ACC112 (cell line): ENCODE results near the gene GPR84.

ENCODE experiments used
- H2AFZ ChIP-seq: fragments of 200-600 bp; sonication (generic); one replicate; pipeline ENCODE4 v1.6.0; 2017; ENCODE audit warnings: antibody characterized with exemption, low read length; ENCODE audit not compliant: unreplicated experiment
- H3K27ac ChIP-seq: fragments of 200-600 bp; sonication (generic); 2 replicates; pipeline ENCODE4 v1.5.1; 2014; ENCODE audit warnings: low read depth, mild to moderate bottlenecking, antibody characterized with exemption, low read length, moderate library complexity
- H3K27me3 ChIP-seq: fragments of 200-600 bp; sonication (generic); 2 replicates; pipeline ENCODE4 v1.6.1; 2014; ENCODE audit warnings: mild to moderate bottlenecking, antibody characterized with exemption, low read length, moderate library complexity, mixed read lengths; ENCODE audit not compliant: insufficient read depth
- H3K36me3 ChIP-seq: fragments of 200-600 bp; sonication (generic); 2 replicates; pipeline ENCODE4 v1.6.1; 2016; ENCODE audit warnings: mild to moderate bottlenecking, antibody characterized with exemption, low read length, moderate library complexity, mixed read lengths; ENCODE audit not compliant: insufficient read depth
- H3K4me1 ChIP-seq: fragments of 200-600 bp; sonication (generic); one replicate; pipeline ENCODE4 v1.6.1; 2016; ENCODE audit warnings: low read length, mixed read lengths; ENCODE audit not compliant: insufficient read depth, unreplicated experiment, control insufficient read depth
- H3K4me3 ChIP-seq: fragments of 200-600 bp; sonication (generic); 2 replicates; pipeline ENCODE4 v1.5.1; 2014; ENCODE audit warnings: mild to moderate bottlenecking, low read depth, low read length
- H3K79me2 ChIP-seq: fragments of 200-600 bp; sonication (generic); one replicate; pipeline ENCODE4 v1.6.0; 2016; ENCODE audit warnings: low read length; ENCODE audit not compliant: control insufficient read depth, unreplicated experiment, insufficient read depth

GPR84 gene

GRCh38 chr12:54352891-54353874 is 11.1 kb downstream of the GPR84 start:
- H2AFZ ChIP-seq, result no peak overlapping the region
- no peak overlapping the region for H3K4me3 ChIP-seq
- H3K36me3 ChIP-seq, result peaks cover 11% of the 10 kb centered on the region; the same call in 1 of the 2 replicates
- H3K27ac ChIP-seq, result no peak overlapping the region; the same call in 1 of the 2 replicates
- H3K27me3 ChIP-seq, result no peaks in the 10 kb centered on the region
- peaks cover 12% of the 10 kb centered on the region for H3K4me1 ChIP-seq
- no peaks in the 10 kb centered on the region for H3K79me2 ChIP-seq

GRCh38 chr12:54352022-54352531 is 12.2 kb downstream of the GPR84 start:
- Histone ChIP-seq H3K27me3 (no peaks in the 10 kb centered on the region), H3K4me3 (no peak overlapping the region), H3K36me3 (peaks cover 19% of the 10 kb centered on the region; the same call in 1 of the 2 replicates), H3K79me2 (no peaks in the 10 kb centered on the region), H2AFZ (no peak overlapping the region), H3K4me1 (peaks cover 6% of the 10 kb centered on the region), H3K27ac (no peak overlapping the region)

- peaks cover 22% of the 10 kb centered on the region; the same call in 1 of the 2 replicates for H3K36me3 ChIP-seq
- H3K79me2 ChIP-seq, result no peaks in the 10 kb centered on the region
- no peak overlapping the region for H3K4me3 ChIP-seq
- H3K27ac ChIP-seq, result no peak overlapping the region
- no peak overlapping the region for H2AFZ ChIP-seq
- no peaks in the 10 kb centered on the region for H3K27me3 ChIP-seq
- H3K4me1 ChIP-seq, result peaks cover 6% of the 10 kb centered on the region
Observed at GRCh38 chr12:54351341-54351740, 12.9 kb downstream of the GPR84 start.

- Histone ChIP-seq H3K4me1 (peaks cover 6% of the 10 kb centered on the region), H3K4me3 (no peak overlapping the region), H3K27me3 (no peaks in the 10 kb centered on the region), H3K27ac (no peak overlapping the region), H3K36me3 (peaks cover 22% of the 10 kb centered on the region; the same call in 1 of the 2 replicates), H2AFZ (no peak overlapping the region), H3K79me2 (no peaks in the 10 kb centered on the region)
Observed at GRCh38 chr12:54350743-54351142, 13.5 kb downstream of the GPR84 start.

- Histone ChIP-seq H3K79me2 (no peaks in the 10 kb centered on the region), H2AFZ (no peak overlapping the region), H3K27me3 (no peaks in the 10 kb centered on the region), H3K27ac (no peak overlapping the region), H3K4me3 (no peak overlapping the region), H3K4me1 (peaks cover 6% of the 10 kb centered on the region), H3K36me3 (peaks cover 28% of the 10 kb centered on the region; the same call in 1 of the 2 replicates)
Observed at GRCh38 chr12:54349679-54350078, 14.6 kb downstream of the GPR84 start.

GRCh38 chr12:54349036-54349435 is 15.2 kb downstream of the GPR84 start:
- Histone ChIP-seq H3K27me3 (no peaks in the 10 kb centered on the region), H2AFZ (no peak overlapping the region), H3K79me2 (no peaks in the 10 kb centered on the region), H3K36me3 (peaks cover 28% of the 10 kb centered on the region; the same call in 1 of the 2 replicates), H3K27ac (no peak overlapping the region), H3K4me1 (peaks cover 6% of the 10 kb centered on the region), H3K4me3 (no peak overlapping the region)

GRCh38 chr12:54341378-54342300 is 22.6 kb downstream of the GPR84 start:
- peaks cover 26% of the 10 kb centered on the region for H3K36me3 ChIP-seq
- peaks cover 35% of the 10 kb centered on the region for H3K79me2 ChIP-seq
- no peak overlapping the region for H2AFZ ChIP-seq

GRCh38 chr12:54340846-54341245 is 23.4 kb downstream of the GPR84 start:
- peaks cover 26% of the 10 kb centered on the region for H3K36me3 ChIP-seq
- H3K4me3 ChIP-seq, result no peak overlapping the region
- no peaks in the 10 kb centered on the region for H3K27me3 ChIP-seq
- no peak overlapping the region for H3K27ac ChIP-seq
- H3K4me1 ChIP-seq, result peaks cover 13% of the 10 kb centered on the region
- peaks cover 40% of the 10 kb centered on the region for H3K79me2 ChIP-seq
- no peak overlapping the region for H2AFZ ChIP-seq

More at GRCh38 chr12:54341378-54342300, 22.6 kb downstream of the GPR84 start:
- Histone ChIP-seq H3K27me3 (no peaks in the 10 kb centered on the region), H3K4me1 (peaks cover 13% of the 10 kb centered on the region), H3K27ac (no peak overlapping the region), H3K4me3 (no peak overlapping the region)

GRCh38 chr12:54338698-54339296 is 25.5 kb downstream of the GPR84 start:
- Histone ChIP-seq H3K4me3 (no peak overlapping the region), H2AFZ (no peak overlapping the region), H3K4me1 (peaks cover 13% of the 10 kb centered on the region), H3K79me2 (peaks cover 55% of the 10 kb centered on the region), H3K27ac (no peak overlapping the region), H3K36me3 (peaks cover 18% of the 10 kb centered on the region), H3K27me3 (no peaks in the 10 kb centered on the region)
